ENCODE results near the gene C1D. TPM values are rescaled to one million over a fixed set of nuclear protein-coding genes. Genes with fewer than 3 reads are reported as not detected.

The C1D gene
- total RNA-seq, 1 experiment from 2014 or later: 21.1 TPM

DNA sequence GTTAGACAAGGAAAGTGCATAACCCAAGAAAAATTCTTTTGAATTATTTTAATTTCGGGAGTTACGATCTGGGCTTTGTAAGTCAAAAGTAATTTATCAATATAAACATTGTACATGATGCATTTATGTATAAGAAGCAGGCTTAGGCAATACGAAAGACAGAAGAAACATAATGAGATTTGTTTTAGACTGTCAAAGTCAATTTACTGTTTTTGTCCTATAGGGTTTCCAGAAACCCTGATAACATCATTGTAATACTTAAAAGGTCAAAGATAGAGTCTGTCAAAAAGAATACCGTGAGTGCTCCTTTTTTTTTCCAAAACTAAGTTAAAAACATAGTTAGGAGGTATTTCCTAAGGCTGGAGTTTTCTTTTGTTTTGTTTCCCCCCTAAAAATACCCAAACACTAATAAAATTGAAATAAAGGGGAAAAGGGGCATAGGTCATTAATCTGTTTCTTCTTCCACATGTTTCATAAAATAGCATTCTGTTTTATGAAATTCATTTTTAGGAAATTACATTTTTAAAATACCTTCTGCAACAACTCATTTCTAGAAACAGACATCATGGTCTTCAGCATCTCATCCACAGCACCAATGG, 16.1 kb downstream of the C1D start:
- no peak for ATAC-seq
- Histone ChIP-seq H3K4me2 (ENCODE audit: low read length) (no peak overlapping the region), H3K36me3 (ENCODE audit: control insufficient read depth in 1 of 2, insufficient read depth in 2 of 2, low read length in 2 of 2) (peaks cover 0 to 7% of the 10 kb centered on the region in 2 experiments; a peak in 1 of 4 replicates), H3K9ac (ENCODE audit: low read length) (no peak overlapping the region), H3K9me3 (ENCODE audit: control insufficient read depth in 1 of 2, insufficient read depth in 1 of 2, low read depth in 1 of 2, low read length in 2 of 2) (no peaks in the 10 kb centered on the region), H3K27ac (ENCODE audit: low read depth, low read length) (no peak overlapping the region), H2AFZ (ENCODE audit: low read depth, low read length, poor library complexity, severe bottlenecking) (no peak overlapping the region), H3K4me3 (replicated peaks in 1 of 2; ENCODE audit: low read depth in 1 of 2, low read length in 2 of 2) (no peak overlapping the region), H3K79me2 (ENCODE audit: insufficient read depth, low read length) (peaks cover 44% of the 10 kb centered on the region), H4K20me1 (ENCODE audit: insufficient read depth) (0 out of 2 replicates have a peak, but pooled peaks cover 4% of the 10 kb centered on the region), H3K27me3 (ENCODE audit: insufficient read depth, low read length) (no peaks in the 10 kb centered on the region), H3K9me2 (ENCODE audit: insufficient read depth) (no peaks in the 10 kb centered on the region), H3K4me1 (ENCODE audit: control insufficient read depth in 1 of 2, insufficient read depth in 2 of 2, low read length in 2 of 2) (no peaks in the 10 kb centered on the region)
- DNase-seq (ENCODE audit: low read depth, low spot score): no peak
- CTCF ChIA-PET: no interaction called here
- POLR2A ChIA-PET: no interaction called here
- BruUV-seq (replicated peaks): no TSS peak
- TF ChIP-seq, protein P1, sequence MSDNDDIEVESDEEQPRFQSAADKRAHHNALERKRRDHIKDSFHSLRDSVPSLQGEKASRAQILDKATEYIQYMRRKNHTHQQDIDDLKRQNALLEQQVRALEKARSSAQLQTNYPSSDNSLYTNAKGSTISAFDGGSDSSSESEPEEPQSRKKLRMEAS (IDR thresholded peaks at IDR 0.05): no peak
- TF ChIP-seq POLR2A (IDR thresholded peaks at IDR 0.05; ENCODE audit: borderline replicate concordance, extremely low read depth, insufficient read depth, insufficient read length) (no peak), CEBPB (IDR thresholded peaks at IDR 0.05; ENCODE audit: low read depth) (no peak), ZFX (IDR thresholded peaks at IDR 0.05) (no peak), EGR1 (IDR thresholded peaks at IDR 0.05; ENCODE audit: low read depth) (no peak), ELF1 (IDR thresholded peaks at IDR 0.05; ENCODE audit: borderline replicate concordance, low read depth) (no peak), EZH2 (IDR thresholded peaks at IDR 0.05) (no peak), SIN3A (IDR thresholded peaks at IDR 0.05; ENCODE audit: low read depth) (no peak), POLR2AphosphoS5 (IDR thresholded peaks at IDR 0.05; ENCODE audit: low read depth, low read length) (no peak), SP1 (IDR thresholded peaks at IDR 0.05; ENCODE audit: low read depth) (no peak)
- TF ChIP-seq, protein P2, sequence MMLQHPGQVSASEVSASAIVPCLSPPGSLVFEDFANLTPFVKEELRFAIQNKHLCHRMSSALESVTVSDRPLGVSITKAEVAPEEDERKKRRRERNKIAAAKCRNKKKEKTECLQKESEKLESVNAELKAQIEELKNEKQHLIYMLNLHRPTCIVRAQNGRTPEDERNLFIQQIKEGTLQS (IDR thresholded peaks at IDR 0.05): no peak
- TF ChIP-seq, protein P3, sequence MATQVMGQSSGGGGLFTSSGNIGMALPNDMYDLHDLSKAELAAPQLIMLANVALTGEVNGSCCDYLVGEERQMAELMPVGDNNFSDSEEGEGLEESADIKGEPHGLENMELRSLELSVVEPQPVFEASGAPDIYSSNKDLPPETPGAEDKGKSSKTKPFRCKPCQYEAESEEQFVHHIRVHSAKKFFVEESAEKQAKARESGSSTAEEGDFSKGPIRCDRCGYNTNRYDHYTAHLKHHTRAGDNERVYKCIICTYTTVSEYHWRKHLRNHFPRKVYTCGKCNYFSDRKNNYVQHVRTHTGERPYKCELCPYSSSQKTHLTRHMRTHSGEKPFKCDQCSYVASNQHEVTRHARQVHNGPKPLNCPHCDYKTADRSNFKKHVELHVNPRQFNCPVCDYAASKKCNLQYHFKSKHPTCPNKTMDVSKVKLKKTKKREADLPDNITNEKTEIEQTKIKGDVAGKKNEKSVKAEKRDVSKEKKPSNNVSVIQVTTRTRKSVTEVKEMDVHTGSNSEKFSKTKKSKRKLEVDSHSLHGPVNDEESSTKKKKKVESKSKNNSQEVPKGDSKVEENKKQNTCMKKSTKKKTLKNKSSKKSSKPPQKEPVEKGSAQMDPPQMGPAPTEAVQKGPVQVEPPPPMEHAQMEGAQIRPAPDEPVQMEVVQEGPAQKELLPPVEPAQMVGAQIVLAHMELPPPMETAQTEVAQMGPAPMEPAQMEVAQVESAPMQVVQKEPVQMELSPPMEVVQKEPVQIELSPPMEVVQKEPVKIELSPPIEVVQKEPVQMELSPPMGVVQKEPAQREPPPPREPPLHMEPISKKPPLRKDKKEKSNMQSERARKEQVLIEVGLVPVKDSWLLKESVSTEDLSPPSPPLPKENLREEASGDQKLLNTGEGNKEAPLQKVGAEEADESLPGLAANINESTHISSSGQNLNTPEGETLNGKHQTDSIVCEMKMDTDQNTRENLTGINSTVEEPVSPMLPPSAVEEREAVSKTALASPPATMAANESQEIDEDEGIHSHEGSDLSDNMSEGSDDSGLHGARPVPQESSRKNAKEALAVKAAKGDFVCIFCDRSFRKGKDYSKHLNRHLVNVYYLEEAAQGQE (IDR thresholded peaks at IDR 0.05; ENCODE audit: low read depth): no peak
- TF ChIP-seq, protein P4, sequence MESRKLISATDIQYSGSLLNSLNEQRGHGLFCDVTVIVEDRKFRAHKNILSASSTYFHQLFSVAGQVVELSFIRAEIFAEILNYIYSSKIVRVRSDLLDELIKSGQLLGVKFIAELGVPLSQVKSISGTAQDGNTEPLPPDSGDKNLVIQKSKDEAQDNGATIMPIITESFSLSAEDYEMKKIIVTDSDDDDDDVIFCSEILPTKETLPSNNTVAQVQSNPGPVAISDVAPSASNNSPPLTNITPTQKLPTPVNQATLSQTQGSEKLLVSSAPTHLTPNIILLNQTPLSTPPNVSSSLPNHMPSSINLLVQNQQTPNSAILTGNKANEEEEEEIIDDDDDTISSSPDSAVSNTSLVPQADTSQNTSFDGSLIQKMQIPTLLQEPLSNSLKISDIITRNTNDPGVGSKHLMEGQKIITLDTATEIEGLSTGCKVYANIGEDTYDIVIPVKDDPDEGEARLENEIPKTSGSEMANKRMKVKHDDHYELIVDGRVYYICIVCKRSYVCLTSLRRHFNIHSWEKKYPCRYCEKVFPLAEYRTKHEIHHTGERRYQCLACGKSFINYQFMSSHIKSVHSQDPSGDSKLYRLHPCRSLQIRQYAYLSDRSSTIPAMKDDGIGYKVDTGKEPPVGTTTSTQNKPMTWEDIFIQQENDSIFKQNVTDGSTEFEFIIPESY (IDR thresholded peaks at IDR 0.05; ENCODE audit: extremely low read depth, insufficient replicate concordance, low read length): no peak
- intact Hi-C loops (cut with micrococcal nuclease): no loop called here
- RAD21 ChIA-PET (ENCODE audit: low non-redundant PET in 1 of 2, low total read pairs in 2 of 2, uncharacterized antibody in 2 of 2, unreplicated experiment in 2 of 2): no interaction called here
